Renal pelvis (tissue), 4 donors: Measurements from ENCODE around the gene PEX11G. TPM values are rescaled to one million over a fixed set of nuclear protein-coding genes. Genes with fewer than 3 reads are reported as not detected.

ENCODE experiments used
- DNase-seq: peaks from one replicate; pipeline ENCODE4 v3.0.0-alpha.2; 2013
- polyA plus RNA-seq, 3 donors: library from polyadenylated mRNA; unstranded; fragments of 120-200 nt; gene quantifications; one replicate each; pipeline ENCODE4 v1.2.1, GENCODE V29; 2013; ENCODE audit not compliant: insufficient read length in 3 of 3

Gene PEX11G
- polyA plus RNA-seq, 3 donors: 7.0 to 10.8 (median 9.2) TPM

- DNase-seq: no peak
These were observed 13.7 kb upstream of the PEX11G start for GRCh38 chr19:7502552-7502951.

- peak; percentile 72 for DNase-seq
These were observed 12.1 kb upstream of the PEX11G start for GRCh38 chr19:7500811-7501450.

DNA sequence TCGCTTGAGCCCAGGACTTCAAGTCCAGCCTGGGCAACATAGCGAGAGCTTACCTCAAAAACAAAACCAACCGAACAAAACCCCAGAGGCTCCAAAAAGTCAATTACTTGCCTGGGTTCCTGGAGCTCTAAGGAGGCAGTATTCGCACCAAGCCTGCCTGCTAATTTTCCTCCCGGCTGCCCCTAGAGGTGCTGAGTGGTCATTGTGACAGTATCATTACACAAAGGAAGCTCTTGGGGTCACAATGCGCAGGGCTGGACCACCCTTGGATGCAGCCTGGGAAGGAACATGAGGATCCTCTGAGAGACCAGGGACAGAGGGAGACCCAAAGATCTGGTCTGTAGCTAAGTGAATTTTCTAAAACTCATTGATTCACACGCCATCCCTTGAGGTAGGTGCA, 8.5 kb upstream of the PEX11G start:
- no peak for DNase-seq

DNA sequence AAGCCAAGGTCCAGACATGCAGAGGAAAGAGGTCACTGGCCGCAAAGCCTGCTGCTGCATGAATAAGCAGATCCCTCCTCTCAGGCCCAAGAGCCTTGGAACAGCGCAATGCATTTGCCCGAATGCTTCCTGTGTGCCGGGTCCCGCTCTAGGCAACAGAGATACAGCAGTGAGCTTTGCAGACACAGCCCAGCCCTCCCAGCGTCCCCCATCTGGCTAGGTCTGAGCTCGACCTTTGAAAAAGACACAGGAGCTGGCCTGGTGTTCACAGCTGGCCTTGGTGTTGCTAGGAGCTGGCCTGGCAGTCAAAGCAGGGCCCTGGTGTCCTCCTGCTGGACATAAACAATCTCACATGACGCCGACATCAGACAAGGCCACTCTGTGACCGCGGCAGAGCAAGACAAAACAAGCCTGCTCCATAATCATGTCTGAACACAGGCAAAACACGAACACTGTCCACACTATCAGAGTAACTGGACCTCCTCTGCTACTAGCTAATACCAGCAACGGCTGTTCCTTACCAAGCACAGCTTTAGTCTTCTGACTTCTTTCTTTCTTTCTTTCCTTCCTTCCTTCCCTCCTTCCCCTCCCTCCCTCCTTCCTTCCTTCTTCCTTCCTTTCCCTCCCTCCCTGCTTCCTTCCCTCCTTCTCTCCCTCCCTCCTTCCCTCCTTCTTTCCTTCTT, 5.7 kb upstream of the PEX11G start:
- peak; percentile 72 for DNase-seq

DNA sequence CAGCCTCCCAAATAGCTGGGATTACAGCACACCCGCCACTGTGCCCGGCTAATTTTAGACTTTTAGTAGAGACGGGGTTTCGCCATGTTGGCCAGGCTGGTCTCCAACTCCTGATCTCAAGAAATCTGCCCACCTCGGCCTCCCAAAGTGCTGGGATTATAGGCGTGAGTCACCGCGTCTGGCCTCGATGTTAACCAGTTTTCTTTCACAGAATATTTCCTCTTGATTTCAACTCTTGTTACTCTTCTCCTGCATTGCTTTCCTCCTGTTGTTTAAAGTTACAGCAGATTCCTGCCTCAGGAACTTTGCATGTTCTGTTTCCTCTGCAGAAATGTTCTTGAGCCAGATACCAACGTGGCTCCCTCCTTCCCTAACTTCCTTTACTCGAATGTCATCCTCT, 3.7 kb upstream of the PEX11G start:
- no peak for DNase-seq

- no peak for DNase-seq
These were observed 3.3 kb upstream of the PEX11G start for GRCh38 chr19:7492142-7492541.

- DNase-seq: no peak
These were observed 792 bp upstream of the PEX11G start for GRCh38 chr19:7489609-7490044.

GRCh38 chr19:7486923-7487322, 1.9 kb downstream of the PEX11G start:
- no peak for DNase-seq

GRCh38 chr19:7483720-7484201, 5.1 kb downstream of the PEX11G start:
- DNase-seq: no peak

GRCh38 chr19:7482584-7483439, 6.0 kb downstream of the PEX11G start:
- no peak for DNase-seq

DNA sequence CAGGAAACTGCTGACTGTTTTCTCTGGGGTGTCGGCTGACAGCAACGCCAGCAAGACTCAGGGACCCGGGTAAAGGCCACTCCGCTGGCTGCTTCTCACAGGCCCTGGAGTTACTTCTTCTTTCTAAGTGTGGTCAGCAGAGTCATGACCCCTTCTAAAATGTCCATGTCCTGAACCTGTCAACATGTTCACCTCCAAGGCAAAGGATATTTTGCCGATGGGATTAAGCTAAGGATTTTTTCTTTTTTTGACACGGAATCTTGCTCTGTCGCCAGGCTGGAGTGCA, 7.9 kb downstream of the PEX11G start:
- no peak for DNase-seq

DNA sequence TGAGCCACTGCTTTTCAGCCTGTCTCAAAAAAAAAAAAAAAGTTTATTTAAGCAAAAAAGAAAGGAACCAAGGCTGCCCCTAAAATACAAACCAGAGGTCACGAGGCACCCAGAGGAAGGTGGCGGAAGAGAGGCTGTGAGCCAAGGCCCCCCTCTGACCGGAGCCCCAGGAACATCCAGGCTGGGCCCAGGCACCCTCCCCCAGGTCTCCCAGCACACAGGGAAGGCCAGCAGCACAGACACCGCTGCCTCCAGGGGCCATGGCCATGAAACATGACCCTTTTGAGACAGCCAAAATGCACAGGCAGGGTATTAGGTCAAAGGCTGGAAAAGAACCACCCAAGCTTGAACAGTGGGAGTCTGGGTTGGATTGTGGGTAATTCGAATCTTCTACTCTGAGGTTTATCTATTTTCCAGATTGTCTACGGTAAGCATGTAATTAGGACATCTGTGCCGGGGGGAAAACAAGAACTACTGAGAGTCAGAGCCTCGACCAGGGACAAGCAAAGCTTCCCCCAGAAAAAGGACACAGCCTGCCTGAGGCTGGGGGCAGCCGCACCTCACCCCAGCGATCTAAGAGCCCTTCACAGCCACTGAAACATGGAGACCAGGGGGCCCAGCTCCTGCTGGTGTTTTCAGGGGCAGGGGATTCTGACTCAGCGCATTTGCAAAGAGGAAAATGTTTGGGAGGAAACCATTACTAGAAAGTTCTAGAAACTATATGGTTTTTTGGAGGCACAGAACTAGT, 8.4 kb downstream of the PEX11G start:
- DNase-seq: peak; percentile 39

GRCh38 chr19:7478843-7479227, 10.0 kb downstream of the PEX11G start:
- DNase-seq: no peak

- DNase-seq: no peak
These were observed 10.5 kb downstream of the PEX11G start for GRCh38 chr19:7478173-7478842.

DNA sequence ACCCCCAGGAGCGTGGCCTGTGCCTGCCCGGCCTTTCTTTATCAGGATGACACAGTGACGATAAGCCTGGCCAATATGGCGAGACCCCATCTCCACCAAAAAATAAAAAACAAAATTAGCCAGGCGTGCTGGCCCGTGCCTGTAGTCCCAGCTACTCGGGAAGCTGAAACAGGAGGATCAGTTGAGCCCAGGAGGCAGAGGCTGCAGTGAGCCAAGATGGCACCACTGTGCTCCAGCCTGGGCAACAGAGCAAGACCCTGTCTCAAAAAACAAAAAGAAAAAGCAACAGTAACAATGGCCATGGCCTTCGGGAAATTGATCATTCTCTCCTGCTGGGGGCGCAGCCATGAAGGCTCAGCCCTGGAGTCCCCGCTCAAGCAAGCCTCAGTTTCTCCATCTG, 11.1 kb downstream of the PEX11G start:
- no peak for DNase-seq

- DNase-seq: no peak
These were observed 11.9 kb downstream of the PEX11G start for GRCh38 chr19:7476777-7477494.

DNA sequence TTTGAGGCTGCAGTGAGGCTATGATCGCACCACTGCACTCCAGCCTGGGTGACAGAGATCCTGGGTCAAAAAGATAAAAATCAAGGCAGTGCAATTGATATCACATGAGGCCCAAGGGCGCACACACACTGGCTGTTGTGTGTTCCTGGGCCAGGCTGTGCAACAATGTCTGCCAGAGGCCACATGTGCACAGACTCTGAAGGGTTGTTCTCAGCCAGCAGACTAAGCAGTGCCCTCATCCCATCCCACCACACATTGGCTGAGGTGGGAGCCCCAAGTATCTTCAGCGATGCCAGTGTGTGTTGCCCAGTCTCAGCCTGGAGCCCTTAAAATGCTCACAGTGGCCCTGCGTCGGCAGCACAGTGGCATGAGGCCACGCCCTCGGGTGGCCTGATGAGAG, 12.6 kb downstream of the PEX11G start:
- no peak for DNase-seq

GRCh38 chr19:7475665-7476064, 13.2 kb downstream of the PEX11G start:
- DNase-seq: no peak

- DNase-seq: no peak
These were observed 16.9 kb downstream of the PEX11G start for GRCh38 chr19:7471696-7472615.
